HuH-7.5 (cell line): Measurements from ENCODE around the gene RAD51B.

ENCODE experiments used
- DNase-seq: peaks from one replicate; pipeline ENCODE4 v3.0.0; 2011; ENCODE audit warnings: low spot score

Gene RAD51B

DNA sequence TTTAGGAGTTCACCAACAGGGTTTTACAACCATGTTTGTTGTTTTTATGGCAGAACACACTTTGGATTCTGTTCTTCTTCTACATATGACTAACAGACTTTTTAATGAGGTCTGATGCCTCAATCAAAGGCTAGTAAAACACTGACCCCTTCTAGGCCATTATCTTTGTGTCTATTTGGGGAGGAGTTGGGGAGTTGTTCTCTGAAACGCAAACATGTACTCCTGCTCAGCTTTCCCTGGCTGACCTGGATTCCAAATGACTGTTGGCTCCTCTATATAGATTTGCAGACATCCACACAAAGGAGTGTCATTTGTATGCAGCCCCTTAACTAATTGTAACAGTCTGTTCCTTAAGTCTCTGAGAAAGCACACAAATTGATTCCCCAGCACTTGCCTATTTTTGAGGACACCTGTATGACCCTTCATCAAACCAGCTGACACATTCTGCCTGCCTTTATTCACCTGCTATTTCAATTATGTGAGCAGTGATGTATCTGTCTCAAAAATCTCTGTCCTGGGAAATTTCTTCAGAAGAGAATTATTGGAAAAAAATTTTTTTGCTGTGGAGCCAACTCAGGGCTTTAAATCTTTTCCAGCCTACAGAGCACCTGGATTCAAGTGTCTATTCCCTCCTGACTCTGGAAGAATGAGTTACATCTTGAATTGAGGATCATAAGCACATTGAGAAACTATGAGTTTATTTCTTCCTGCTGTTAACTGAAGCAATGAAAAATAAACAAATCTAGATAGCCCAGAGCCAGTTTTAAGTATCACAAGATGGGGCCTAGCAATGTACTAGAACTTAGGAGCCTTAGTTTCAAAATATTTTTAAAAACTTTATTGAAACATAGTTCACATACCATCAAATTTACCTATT lies 417.2 kb downstream of the RAD51B start:
- no peak for DNase-seq

DNA sequence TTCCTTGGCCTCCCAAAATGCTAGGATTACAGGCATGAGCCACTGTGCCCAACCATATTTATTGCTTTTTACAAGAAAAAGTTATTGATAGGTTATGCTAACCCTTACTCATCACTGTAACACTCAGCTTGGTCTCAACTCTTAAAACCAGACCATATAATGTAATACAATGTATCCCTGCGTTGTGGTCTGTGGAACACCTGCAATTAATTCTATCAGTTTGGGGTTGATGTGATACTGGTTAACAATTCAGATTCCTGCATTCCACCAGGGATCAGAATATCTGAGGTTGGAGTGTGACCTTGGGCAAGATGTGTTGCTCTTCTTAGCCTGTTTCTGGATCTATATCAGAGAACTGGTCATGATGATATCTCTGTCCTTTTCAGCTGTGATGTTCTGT lies 419.0 kb downstream of the RAD51B start:
- DNase-seq = no peak

DNA sequence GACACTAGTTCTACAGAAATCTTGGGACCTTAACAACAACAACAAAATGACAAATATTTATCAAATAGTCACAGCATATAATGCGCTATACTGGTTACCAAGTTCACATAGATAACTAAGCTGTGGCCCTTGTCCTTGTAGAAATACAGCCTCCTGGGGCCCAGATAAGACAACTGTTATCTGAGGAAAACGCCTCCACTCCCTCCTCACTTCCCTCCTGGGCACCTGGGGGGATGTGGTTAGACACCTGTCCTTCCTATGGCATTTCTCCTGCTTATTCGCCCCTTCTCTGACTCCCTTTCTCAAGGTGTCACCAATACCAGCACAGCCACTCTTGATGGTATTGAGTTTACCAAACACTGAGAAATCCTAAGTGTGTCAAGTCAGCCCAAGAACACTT lies 419.4 kb downstream of the RAD51B start:
- DNase-seq = no peak

DNA sequence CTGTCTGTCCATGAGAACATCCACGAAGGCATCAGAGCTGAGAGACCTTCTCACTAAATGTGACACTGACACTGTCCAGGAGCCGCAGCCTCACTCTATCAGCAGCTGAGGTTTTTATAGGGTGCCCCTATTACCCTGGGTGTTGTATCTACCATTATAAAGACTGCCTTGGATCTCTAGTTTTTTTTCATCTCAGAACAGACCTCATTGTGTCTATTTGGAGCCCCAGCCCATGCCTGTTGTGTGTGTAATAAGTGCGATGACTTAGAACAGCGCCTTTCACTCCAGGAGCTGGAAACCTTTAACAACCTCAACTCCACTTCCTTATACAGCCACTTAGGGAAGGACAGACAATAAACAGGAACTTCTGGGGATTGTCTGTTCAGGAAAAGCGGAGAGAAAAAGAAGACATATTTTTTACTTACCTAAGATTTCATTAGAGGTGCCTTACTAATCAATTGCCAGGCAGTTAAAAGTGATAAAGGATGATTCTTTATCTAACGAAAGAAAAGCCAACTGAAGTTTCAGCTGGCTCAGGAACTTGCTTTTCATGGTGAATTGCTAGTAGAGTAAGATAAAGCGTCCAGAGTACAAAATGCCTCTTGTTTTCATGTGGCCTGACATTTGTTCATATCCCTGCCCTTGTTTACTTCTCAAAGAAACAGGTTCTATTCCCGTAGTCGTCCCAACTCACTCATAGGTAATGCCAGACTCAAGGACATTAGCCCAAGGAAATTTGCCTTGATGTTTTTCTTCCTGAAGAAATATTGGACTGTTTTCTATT lies 420.6 kb downstream of the RAD51B start:
- DNase-seq = no peak

DNA sequence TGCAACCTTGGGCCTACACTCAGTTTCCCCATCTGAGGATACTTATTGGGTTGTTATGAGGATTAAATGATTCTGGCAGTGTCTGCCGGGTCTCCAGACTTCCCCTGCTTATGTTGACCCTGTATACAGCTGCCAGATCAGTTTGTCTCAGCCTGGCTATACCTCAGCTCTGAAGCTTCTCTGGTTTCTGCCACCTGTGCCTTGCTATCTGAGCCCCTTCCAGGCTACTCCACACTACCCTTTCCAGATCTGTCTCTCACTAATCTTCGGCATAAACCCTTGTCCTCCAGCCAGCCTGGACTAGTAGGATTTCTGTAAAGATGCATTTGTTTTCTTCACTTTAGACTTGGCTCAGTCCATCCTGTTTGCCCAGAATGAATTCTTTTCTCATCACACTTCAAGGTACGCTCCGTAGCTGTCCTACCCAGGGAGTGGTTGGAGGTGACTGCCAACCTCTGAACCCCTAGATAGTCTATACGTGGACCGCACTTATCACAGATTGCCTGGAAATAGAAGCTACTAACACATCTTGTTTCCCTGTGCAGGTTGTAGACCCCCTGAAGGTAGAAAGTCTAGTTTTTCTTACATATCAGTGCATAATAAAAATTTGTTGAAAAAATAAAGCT lies 422.4 kb downstream of the RAD51B start:
- DNase-seq = no peak

DNA sequence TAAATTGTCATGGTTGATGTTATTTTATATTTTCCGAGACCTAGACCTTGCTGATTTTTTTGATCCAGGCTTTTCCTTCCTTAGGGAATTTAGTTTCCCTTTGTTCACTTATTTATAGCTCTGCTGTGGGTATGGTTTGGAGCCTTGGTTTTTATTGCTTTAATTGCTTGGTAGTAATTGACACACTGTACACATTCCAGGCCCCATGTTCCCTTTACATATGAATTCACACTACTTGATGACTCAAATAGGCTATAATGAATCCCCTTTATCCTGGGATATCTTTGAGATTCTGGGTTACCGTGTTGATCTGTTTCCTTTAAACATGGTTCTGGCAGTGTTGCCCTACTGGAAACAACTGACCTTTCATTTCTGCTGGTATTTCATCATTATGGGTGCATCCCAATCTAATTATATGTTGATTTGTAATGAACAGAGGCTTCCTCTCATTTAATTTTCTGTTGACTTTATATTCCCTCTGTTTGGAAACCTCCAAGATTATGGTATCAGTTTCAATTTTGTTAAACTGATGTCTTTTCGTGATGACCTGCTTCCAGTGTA lies 424.0 kb downstream of the RAD51B start:
- DNase-seq = no peak

DNA sequence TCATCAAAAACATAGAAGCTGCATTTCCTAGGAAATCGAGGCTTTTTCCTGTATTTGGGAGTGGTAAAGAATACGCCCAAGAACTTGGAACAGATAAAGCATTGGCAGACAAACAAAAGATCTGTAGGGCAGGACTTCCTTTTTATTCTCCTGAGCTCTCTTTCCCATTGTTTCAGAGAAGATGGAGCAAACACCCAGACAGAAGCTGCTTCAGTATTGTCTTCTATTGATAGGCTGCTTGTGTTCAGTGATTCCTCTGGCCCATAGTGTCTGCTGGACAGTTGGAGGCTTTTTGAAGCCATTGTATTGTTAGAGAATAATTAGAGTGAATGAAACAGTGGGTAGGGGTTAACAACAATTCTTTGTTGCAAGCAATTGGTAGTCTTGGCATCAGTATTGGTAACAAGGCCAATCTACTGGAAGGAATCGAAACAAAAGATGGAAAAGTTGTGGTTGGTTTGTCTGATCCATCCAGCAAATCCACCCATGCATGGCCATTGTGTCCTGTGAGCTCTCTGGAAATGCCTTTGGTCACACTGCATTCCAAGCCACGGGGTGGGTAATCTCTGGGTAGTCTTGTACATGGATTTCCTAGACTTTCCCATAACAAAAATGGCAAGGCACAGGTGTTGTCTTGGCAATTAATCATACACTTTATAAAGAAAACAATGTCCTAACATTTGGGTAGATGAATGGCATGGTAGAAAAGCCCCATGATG lies 424.8 kb downstream of the RAD51B start:
- DNase-seq = no peak

DNA sequence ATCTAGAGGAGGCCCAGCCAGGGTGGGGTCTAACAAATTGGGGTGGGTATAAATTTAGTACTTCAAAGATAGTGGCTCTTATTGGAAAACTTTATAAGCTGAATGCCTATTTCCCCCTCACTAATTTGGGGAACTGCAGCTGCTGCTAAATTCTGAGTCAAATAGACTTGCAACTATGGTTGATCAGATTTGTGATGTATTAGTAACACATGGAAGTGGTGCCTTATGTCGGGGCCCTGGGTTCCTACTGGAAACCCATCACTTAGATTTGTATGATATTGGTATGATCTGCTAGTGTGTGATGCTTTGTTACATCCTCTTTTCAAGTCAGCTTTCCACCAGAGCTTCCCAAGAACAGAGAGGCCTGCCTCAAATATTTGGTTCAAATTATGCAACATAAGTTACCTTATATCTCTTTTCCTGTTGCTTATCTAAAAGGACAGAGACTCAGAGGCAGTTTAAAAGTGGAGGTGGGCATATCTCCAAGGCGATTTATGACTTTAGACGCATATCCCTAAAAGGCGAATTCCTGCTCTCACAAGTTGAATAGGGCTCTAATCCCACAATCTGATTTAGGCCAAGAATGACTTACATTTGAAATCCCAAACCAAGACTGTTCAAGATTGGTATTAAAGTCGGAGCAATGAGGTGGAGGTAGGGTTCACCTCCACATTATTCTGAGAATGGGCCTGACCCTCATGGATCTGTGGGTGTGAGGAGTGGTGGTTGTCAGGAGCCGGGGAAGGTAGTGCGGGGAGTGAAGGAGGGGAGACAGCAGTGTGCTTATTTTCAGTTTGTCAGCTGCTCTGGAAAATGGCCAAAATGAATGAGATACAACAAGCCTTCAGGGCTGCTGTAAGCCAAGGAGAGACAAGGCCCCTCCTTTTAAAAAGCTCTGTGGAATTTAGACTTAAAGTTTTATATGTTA lies 425.8 kb downstream of the RAD51B start:
- no peak for DNase-seq

DNA sequence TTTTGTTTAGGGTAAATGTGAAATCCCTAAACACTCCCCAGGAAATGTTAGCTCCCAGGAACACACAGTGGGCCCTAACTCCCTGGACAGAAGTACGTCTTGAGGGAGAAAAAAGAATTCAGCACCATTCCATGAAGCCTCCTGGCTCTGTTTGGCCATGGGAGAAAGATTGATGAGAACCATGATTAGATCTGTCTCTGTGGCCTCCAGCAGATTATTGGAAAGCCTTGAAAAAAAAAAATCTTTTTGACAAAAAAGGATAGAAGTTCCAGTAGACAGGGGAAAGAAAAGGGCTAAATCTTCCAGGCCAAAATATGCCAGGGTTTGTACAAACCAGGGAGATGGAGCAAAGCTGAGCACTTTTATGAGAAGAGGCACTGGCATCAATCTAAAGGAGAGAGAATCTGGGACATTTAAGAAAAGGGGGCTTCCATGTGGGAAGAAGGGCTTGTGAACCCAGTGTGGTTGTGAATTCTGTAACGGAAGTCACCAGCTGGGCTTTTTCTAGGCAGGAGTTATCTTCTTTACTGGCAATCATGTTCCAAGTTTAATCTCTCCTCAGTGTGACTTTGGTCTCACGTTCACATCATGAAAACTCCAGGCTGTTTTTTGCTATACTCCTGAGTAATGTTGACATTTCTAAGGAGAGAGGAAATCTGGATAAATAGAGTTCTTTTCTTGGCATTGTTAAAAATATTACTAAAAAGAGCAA lies 426.7 kb downstream of the RAD51B start:
- no peak for DNase-seq

DNA sequence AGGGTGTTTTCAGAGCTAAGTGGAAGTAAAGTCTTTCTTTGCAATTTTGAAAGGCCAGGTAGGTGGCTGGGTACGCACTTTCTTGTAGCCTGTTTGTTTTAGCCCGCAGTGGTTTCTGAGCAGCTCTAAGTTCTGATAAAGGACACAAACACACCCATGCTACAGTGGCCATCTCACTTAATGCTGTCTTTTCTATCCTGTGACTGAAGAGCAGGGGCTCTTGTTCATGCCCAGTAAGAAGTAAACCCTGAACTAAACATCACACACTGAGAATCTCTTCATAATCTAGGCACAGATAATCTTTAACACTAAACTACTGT lies 427.2 kb downstream of the RAD51B start:
- no peak for DNase-seq

DNA sequence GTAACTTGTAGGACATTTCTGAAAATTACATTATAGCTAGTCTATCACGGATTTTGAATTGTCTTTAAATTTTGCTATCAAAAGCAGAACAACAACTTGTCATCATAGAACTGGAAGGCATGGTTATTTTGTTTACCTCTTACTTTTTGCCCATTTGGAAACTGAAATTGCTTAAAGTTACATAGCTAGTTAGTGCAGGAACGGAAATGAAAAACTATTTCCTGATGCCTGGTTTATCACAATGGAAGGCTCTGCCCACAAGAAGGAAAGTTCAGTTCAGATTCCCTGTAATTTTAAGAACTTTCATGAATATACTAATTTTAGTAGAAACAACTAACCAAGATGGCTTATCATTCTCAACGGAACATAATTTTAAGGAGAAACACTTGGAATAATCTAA lies 427.7 kb downstream of the RAD51B start:
- DNase-seq = no peak

DNA sequence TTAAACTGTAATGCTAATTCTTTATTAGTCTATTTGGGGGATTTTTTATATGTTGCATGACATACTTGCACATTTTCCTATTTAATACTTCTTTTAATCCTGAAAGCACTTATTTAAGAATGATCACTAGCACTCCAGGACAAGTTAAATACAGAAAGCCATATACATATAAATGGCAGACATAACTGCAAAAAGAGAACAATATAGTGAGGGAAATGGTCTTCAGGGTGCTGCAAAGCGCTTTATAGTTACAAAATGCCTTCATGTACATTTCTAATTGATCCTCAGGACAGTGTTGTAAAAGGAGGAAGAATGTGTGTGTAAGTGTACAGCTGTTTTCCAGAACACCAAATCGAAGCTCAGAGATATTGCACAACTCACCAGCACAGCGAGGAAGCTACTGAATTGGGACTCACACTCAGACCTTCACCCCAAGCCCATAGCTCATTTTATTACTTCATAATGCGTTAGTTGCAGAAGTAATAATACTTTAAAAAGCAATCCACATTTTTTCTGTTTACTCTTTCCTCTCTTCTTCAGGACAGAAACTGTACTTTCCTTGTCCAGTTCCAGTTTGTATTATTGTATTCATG lies 428.2 kb downstream of the RAD51B start:
- DNase-seq = no peak

DNA sequence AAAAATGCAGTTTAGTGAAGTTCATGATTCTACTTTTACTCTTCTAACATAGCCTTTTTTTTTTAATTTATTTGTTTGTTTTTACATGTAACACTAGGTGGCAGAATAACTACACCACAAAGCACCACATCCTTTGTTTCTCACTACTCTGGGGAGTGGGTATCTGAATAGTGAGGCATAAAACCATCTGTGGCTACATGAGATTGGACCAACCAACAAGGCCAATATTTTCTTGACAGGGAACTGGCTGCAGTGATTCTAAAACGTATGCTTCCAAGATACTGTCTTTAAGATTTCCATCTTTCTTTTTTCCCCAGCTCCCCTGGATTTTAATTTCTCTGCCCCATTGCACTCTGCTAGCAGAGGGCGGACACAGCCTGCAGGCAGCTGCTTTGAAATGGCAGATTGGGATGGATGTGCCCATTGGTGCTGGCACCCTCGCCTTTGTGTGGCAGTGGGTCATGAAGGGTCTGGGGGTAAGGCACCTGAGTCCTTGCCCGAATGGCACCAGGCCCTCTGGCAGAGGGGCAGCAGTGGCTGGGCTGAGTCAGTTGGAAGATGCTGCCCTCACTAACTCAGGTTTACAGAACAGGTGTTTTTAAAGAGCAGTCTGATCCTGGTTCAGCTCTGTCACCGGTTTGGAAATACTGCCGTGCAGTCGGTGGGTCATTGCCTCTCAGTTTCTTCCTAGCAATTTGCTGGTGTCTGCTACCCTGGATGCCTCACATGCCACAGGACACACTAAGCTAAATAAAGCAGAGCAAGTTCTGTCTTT lies 429.1 kb downstream of the RAD51B start:
- DNase-seq = no peak

DNA sequence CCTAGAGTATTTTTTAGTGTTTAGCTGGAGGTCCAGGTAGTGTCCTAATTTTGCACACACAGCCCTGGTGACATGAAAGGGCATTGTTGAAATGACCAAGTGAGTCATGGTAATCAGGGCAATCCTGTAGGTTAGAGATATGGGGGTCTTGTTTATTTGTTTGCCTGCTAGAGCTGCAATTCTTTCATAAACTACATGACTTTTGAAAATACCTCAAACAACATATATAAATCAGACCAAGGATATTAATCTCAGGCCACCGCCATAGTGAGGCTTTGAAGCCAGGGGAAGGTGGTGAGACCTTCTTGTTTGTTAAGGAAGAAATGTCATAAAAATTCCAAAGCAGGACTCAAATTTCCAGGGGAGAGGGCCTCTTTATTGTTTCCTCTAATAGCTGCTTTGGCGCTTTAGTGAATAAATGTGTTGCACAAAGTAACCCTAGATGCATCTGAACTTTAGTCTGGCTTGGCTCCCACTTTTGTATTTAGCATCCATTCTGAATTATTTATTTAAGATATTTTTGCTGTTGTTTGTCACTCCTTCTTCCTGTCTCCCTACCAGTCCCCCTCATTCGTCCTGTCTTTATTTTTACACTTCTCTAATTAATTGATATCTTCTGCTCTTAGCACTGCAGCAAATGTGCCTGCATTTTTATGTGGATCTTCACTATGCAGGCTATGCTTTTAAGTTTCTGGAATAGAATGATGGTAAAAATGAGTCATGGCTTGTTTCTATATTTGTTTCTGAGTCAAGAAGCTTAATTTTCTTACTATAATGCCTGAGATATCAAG lies 430.3 kb downstream of the RAD51B start:
- no peak for DNase-seq

DNA sequence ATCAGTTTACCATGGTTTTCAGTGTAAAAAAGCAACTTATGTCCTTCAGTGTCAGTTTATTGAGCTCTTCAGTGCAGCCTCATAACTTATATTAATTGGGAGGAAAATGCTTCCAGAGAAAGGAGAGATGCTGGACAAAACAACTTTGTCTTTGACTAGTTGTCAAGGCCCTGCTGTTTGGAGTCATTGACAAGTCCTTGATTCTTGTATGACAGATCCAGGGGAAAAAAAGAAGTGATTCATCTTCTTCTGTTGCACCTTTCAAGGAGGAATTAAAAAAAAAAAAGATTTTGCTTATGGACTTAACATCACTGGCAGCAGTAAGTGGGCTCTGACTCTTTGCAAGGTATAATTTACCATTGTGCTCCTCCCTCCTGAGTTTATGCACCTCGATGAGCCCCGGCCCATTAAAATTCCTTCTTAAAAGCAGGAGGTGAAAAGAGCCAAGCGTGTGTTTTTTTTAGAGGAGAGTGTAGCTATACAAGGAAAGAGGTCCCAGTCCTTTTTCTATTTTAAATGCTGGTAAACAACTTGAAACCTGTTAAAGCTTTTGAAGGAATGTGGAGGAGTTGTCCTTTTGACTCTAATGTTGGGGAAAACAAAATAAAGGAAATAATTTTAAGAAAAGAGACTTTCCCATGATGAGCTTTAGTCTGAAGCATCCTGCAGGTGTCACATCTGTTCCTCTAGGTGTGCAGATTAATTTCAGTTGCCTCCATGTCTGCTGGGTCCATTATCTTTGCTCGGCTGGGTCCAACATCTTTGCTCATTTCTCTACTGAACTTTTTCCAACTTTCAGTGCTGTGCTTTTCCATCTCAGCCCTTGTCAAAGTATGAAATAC lies 431.6 kb downstream of the RAD51B start:
- DNase-seq = no peak

DNA sequence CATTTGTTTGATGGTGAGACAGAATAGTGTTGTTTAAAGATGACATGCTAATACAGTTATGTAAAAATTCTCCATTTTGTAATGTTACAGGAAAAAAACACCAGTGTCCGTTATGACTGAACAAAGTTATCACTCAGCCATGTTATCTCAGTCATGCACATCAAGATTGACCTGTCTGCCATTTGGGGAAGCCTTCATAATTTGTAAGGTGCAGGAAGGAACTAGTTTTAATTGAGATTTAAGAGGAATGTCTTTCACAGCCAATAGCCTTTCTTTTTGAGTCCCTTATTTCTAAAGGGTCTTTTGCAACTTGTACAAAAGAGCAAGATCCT lies 432.2 kb downstream of the RAD51B start:
- no peak for DNase-seq

DNA sequence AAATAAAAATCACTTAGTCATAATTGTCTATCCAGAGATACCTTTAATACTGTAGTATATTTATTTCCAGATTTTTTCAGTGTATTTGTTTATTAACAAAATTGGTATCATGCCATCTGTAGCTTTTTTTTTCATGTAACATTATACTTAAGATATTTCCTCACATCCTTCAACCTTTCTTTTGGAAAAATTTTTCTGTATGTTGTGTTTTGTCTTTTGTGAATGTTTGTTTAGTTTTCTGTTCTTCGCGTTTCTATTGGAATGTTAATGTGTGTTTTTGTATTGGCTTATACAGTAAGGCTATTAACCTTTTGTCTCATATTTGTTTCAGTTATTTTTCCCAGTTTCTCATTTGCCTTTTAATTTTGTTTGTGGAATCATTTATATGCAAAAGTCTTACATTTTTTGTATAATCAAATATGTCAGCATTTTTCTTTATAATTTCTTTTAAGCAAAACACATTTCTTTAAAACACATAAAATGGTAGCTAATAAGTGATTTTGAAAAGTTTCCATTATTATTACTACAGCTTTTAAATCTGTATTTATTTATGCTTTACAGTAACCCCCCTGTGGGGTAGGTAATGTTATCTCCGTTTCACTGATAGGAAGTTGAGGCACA lies 433.7 kb downstream of the RAD51B start:
- no peak for DNase-seq
